K562 (cell line): ENCODE data around the gene NBEAL1.
"Not testable (repeated sequence)": the region's sequence is repeated elsewhere in the genome, so short reads cannot be mapped to it uniquely, and the experiment has no call there.

Experiments
- CTCF ChIP-seq, 3 experiments: IDR thresholded peaks in 2 of 3; conservative IDR thresholded peaks in 1 of 3; 2 replicates each; pipeline ENCODE4 v1.5.1; 2011 to 2012; ENCODE audit warnings: low read length in 3 of 3, mild to moderate bottlenecking in 3 of 3, control low read depth in 2 of 3, improper control_type of control experiment in 1 of 3, inconsistent platforms in 1 of 3, low read depth in 1 of 3, mixed read lengths in 1 of 3, moderate library complexity in 1 of 3; ENCODE audit not compliant: insufficient read depth in 2 of 3
- CUX1 ChIP-seq: fragments of 200-800 bp; sonication (Bioruptor generic); IDR thresholded peaks from 2 replicates; pipeline ENCODE4 v1.6.1; 2016; ENCODE audit warnings: missing genetic modification characterization, missing compliant biosample characterization
- EP300 ChIP-seq: IDR thresholded peaks from 2 replicates; pipeline ENCODE4 v1.6.1; 2012; ENCODE audit warnings: low read length, improper control_type of control experiment
- EZH2 ChIP-seq: IDR thresholded peaks from 2 replicates; pipeline ENCODE4 v1.6.1; 2012; ENCODE audit warnings: low read depth, mild to moderate bottlenecking, inconsistent platforms, low read length, borderline replicate concordance
- FOSL1 ChIP-seq: fragments of 200-800 bp; sonication (Bioruptor generic); conservative IDR thresholded peaks from 2 replicates; pipeline ENCODE4 v1.6.1; 2016; ENCODE audit warnings: missing genetic modification characterization, missing compliant biosample characterization
- JUND ChIP-seq, 2 experiments: IDR thresholded peaks; 2 replicates in 1 of 2; 3 replicates in 1 of 2; pipeline ENCODE4 v1.6.1; 2011; ENCODE audit warnings: borderline replicate concordance in 2 of 2, low read depth in 2 of 2, low read length in 2 of 2, improper control_type of control experiment in 1 of 2, missing biosample characterization in 1 of 2, missing genetic modification characterization in 1 of 2, missing genetic modification reagents in 1 of 2
- KLF10 ChIP-seq: fragments of 250-450 bp; sonication (Bioruptor Pico); IDR thresholded peaks from 2 replicates; pipeline ENCODE4 v1.6.1; 2021; ENCODE audit warnings: matching md5 sums
- MAZ ChIP-seq, 2 experiments: fragments of 450-650 bp in 1 of 2; sonication (generic) in 1 of 2; formaldehyde crosslinking; IDR thresholded peaks in 1 of 2; conservative IDR thresholded peaks in 1 of 2; 2 replicates each; pipeline versions ENCODE4 v1.4.0 to v1.5.0; 2020; ENCODE audit warnings: mild to moderate bottlenecking in 1 of 2, missing genetic modification reagents in 1 of 2
- NR2C2 ChIP-seq, 2 experiments: fragments of 200-800 bp in 1 of 2; sonication (Bioruptor generic) in 1 of 2; sonication (generic) in 1 of 2; formaldehyde crosslinking in 1 of 2; IDR thresholded peaks; 2 replicates each; pipeline versions ENCODE4 v1.6.1 to v1.8.0; 2016 to 2022; ENCODE audit warnings: mild to moderate bottlenecking in 1 of 2, missing compliant biosample characterization in 1 of 2, missing genetic modification characterization in 1 of 2, missing genetic modification reagents in 1 of 2
- PTTG1 ChIP-seq: fragments of 450-650 bp; IDR thresholded peaks from 2 replicates; pipeline ENCODE4 v1.6.1; 2016; ENCODE audit warnings: low read depth, mild to moderate bottlenecking, missing genetic modification characterization, missing compliant biosample characterization
- ZEB2 ChIP-seq: fragments of 450-650 bp; IDR thresholded peaks from 2 replicates; pipeline ENCODE4 v1.6.1; 2016
- ZNF23 ChIP-seq: fragments of 250-450 bp; sonication (Bioruptor Pico); IDR thresholded peaks from 2 replicates; pipeline ENCODE4 v1.4.0; 2020; ENCODE audit warnings: mild to moderate bottlenecking
- TF ChIP-seq, protein P1 (sequence below): sonication (generic); IDR thresholded peaks from 2 replicates; pipeline ENCODE4 v1.6.1; 2016

- TF ChIP-seq NR2C2 (CRISPR knock-in tag; IDR thresholded peaks at IDR 0.05); NR2C2 (tag; IDR thresholded peaks at IDR 0.05); CTCF (IDR thresholded peaks at IDR 0.05 in 2 of 3, conservative IDR thresholded peaks at IDR 0.05 in 1 of 3; ENCODE audit: insufficient read depth in 2 of 3, low read depth in 1 of 3, low read length in 3 of 3); JUND (IDR thresholded peaks at IDR 0.05; ENCODE audit: borderline replicate concordance, low read depth, low read length); JUND (tag; IDR thresholded peaks at IDR 0.05; ENCODE audit: borderline replicate concordance, low read depth, low read length); CUX1; MAZ (CRISPR knock-in tag; conservative IDR thresholded peaks at IDR 0.05 in 1 of 2, IDR thresholded peaks at IDR 0.05 in 1 of 2); KLF10 (CRISPR knock-in tag); FOSL1 (tag); EP300; PTTG1 (tag); ZEB2; EZH2; ZNF23 (CRISPR knock-in tag): not testable (repeated sequence)
- TF ChIP-seq, protein P1, sequence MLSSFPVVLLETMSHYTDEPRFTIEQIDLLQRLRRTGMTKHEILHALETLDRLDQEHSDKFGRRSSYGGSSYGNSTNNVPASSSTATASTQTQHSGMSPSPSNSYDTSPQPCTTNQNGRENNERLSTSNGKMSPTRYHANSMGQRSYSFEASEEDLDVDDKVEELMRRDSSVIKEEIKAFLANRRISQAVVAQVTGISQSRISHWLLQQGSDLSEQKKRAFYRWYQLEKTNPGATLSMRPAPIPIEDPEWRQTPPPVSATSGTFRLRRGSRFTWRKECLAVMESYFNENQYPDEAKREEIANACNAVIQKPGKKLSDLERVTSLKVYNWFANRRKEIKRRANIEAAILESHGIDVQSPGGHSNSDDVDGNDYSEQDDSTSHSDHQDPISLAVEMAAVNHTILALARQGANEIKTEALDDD = not testable (repeated sequence)
These were observed 176.4 kb downstream of the NBEAL1 start for GRCh38 chr2:203191026-203191425.
